ENCODE data around the gene CRYBB1.

Gene CRYBB1

GRCh38 chr22:26579331-26579886 is 38.4 kb downstream of the CRYBB1 start:
- peak in 1 of 2 donors; percentile 42 for DNase-seq (ENCODE audit: low read depth in 2 of 2)

GRCh38 chr22:26577081-26577480 is 40.7 kb downstream of the CRYBB1 start:
- DNase-seq (ENCODE audit: low read depth in 2 of 2): no peak

GRCh38 chr22:26576026-26576680 is 41.7 kb downstream of the CRYBB1 start:
- DNase-seq (ENCODE audit: low read depth in 2 of 2): no peak

- no peak for DNase-seq (ENCODE audit: low read depth in 2 of 2)
Measured at GRCh38 chr22:26574001-26574723, 43.7 kb downstream of the CRYBB1 start.

GRCh38 chr22:26573026-26573662 is 44.7 kb downstream of the CRYBB1 start:
- DNase-seq (ENCODE audit: low read depth in 2 of 2): no peak

- DNase-seq (ENCODE audit: low read depth in 2 of 2): no peak
Measured at GRCh38 chr22:26570864-26571525, 46.8 kb downstream of the CRYBB1 start.

- no peak for DNase-seq (ENCODE audit: low read depth in 2 of 2)
Measured at GRCh38 chr22:26570115-26570514, 47.7 kb downstream of the CRYBB1 start.

- DNase-seq (ENCODE audit: low read depth in 2 of 2): no peak
Measured at GRCh38 chr22:26568207-26568706, 49.6 kb downstream of the CRYBB1 start.

- DNase-seq (ENCODE audit: low read depth in 2 of 2): no peak
Measured at GRCh38 chr22:26567610-26568009, 50.2 kb downstream of the CRYBB1 start.

GRCh38 chr22:26566994-26567393 is 50.8 kb downstream of the CRYBB1 start:
- DNase-seq (ENCODE audit: low read depth in 2 of 2): no peak

- DNase-seq (ENCODE audit: low read depth in 2 of 2): no peak
Measured at GRCh38 chr22:26565889-26566288, 51.9 kb downstream of the CRYBB1 start.

- DNase-seq (ENCODE audit: low read depth in 2 of 2): no peak
Measured at GRCh38 chr22:26565181-26565580, 52.6 kb downstream of the CRYBB1 start.

GRCh38 chr22:26564672-26565071 is 53.2 kb downstream of the CRYBB1 start:
- DNase-seq (ENCODE audit: low read depth in 2 of 2): no peak

GRCh38 chr22:26564181-26564580 is 53.6 kb downstream of the CRYBB1 start:
- no peak for DNase-seq (ENCODE audit: low read depth in 2 of 2)

- DNase-seq (ENCODE audit: low read depth in 2 of 2): no peak
Measured at GRCh38 chr22:26563022-26563421, 54.8 kb downstream of the CRYBB1 start.

- no peak for DNase-seq (ENCODE audit: low read depth in 2 of 2)
Measured at GRCh38 chr22:26561756-26562417, 55.9 kb downstream of the CRYBB1 start.

GRCh38 chr22:26559961-26560575 is 57.8 kb downstream of the CRYBB1 start:
- DNase-seq (ENCODE audit: low read depth in 2 of 2): no peak

- DNase-seq (ENCODE audit: low read depth in 2 of 2): no peak
Measured at GRCh38 chr22:26558248-26558895, 59.5 kb downstream of the CRYBB1 start.

GRCh38 chr22:26556904-26557303 is 60.9 kb downstream of the CRYBB1 start:
- no peak for DNase-seq (ENCODE audit: low read depth in 2 of 2)

- DNase-seq (ENCODE audit: low read depth in 2 of 2): no peak
Measured at GRCh38 chr22:26555478-26555877, 62.3 kb downstream of the CRYBB1 start.
